PC-9 (cell line): ENCODE results near the gene MEX3A.

Experiments
- EZH2 ChIP-seq: fragments of 200-600 bp; sonication (generic); IDR thresholded peaks from 2 replicates; pipeline ENCODE4 v1.8.0; 2017; ENCODE audit warnings: antibody characterized with exemption, low read depth
- TF ChIP-seq, protein P1 (sequence below): fragments of 200-600 bp; sonication (generic); conservative IDR thresholded peaks from 2 replicates; pipeline ENCODE4 v1.6.1; 2017; ENCODE audit warnings: mixed run types, antibody characterized with exemption, mild to moderate bottlenecking, moderate library complexity

DNA sequence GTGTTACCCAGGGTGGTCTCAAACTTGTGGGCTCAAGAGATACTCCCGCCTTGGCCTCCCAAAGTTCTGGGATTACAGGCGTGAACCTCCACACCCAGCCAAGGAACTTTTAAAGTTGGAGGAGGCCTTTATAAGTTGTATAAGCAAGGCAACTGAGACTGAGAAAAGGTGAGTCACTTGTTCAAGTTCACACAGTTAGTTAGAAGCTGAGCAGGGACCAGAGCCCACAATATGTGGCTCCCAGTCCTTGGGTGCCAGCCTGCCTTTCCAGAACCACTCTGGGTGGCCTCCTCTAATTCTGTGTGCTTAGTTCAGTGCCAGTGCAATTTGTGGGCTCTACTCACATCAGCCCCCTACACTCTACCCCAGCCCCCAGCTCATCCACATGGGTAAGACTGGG lies 17.6 kb downstream of the MEX3A start:
- TF ChIP-seq, protein P1, sequence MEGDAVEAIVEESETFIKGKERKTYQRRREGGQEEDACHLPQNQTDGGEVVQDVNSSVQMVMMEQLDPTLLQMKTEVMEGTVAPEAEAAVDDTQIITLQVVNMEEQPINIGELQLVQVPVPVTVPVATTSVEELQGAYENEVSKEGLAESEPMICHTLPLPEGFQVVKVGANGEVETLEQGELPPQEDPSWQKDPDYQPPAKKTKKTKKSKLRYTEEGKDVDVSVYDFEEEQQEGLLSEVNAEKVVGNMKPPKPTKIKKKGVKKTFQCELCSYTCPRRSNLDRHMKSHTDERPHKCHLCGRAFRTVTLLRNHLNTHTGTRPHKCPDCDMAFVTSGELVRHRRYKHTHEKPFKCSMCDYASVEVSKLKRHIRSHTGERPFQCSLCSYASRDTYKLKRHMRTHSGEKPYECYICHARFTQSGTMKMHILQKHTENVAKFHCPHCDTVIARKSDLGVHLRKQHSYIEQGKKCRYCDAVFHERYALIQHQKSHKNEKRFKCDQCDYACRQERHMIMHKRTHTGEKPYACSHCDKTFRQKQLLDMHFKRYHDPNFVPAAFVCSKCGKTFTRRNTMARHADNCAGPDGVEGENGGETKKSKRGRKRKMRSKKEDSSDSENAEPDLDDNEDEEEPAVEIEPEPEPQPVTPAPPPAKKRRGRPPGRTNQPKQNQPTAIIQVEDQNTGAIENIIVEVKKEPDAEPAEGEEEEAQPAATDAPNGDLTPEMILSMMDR, result no peak
- TF ChIP-seq EZH2, result no peak
